Transverse colon (tissue), 4 donors: Measurements from ENCODE around the gene FAHD1. TPM values are rescaled to one million over a fixed set of nuclear protein-coding genes. Genes with fewer than 3 reads are reported as not detected.
A peak's percentile ranks its signal among the peaks of the same experiment; 100 is the strongest.

Experiments used
- DNase-seq: peaks from one replicate; pipeline ENCODE4 v3.0.0-alpha.2; 2019
- H3K27ac ChIP-seq, 4 donors: fragments of 200-600 bp; sonication (generic); 2 replicates each; pipeline ENCODE4 v1.5.1; 2016 to 2018; ENCODE audit warnings: inconsistent platforms in 4 of 4
- H3K27me3 ChIP-seq: fragments of 200-600 bp; sonication (generic); 2 replicates; pipeline ENCODE4 v1.5.1; 2017; ENCODE audit warnings: inconsistent platforms
- H3K36me3 ChIP-seq, 4 donors: fragments of 200-600 bp; sonication (generic); 2 replicates each; pipeline ENCODE4 v1.5.1; 2017 to 2019; ENCODE audit warnings: inconsistent platforms in 4 of 4
- H3K4me1 ChIP-seq, 4 donors: fragments of 200-600 bp; sonication (generic); 2 replicates each; pipeline ENCODE4 v1.5.1; 2017 to 2020; ENCODE audit warnings: inconsistent platforms in 4 of 4
- H3K4me3 ChIP-seq, 4 donors: fragments of 200-600 bp; sonication (generic); 1 replicate in 1 of 4; 2 replicates in 3 of 4; pipeline versions ENCODE4 v1.5.1 to v1.6.1; 2017 to 2019; ENCODE audit warnings: inconsistent platforms in 4 of 4
- H3K9me3 ChIP-seq, 2 donors: fragments of 200-600 bp; sonication (generic); 2 replicates each; pipeline ENCODE4 v1.5.1; 2017 to 2019; ENCODE audit warnings: inconsistent platforms in 2 of 2
- EP300 ChIP-seq: sonication (generic); formaldehyde crosslinking; IDR thresholded peaks from one replicate; pipeline ENCODE4 v1.6.1; 2017; ENCODE audit warnings: antibody characterized with exemption, low read depth
- POLR2A ChIP-seq: fragments of 450-650 bp; IDR thresholded peaks from one replicate; pipeline ENCODE4 v1.6.1; 2016; ENCODE audit warnings: antibody characterized with exemption, mild to moderate bottlenecking, moderate library complexity
- POLR2AphosphoS5 ChIP-seq, 3 donors: sonication (generic); formaldehyde crosslinking; IDR thresholded peaks; one replicate each; pipeline ENCODE4 v1.6.1; 2016; ENCODE audit warnings: antibody characterized with exemption in 3 of 3
- WGBS, 2 donors: methylation state at CpG; one replicate each; pipeline ENCODE4 v1.1.5; 2018; ENCODE audit warnings: low coverage in 1 of 2; 5-methylcytosine and 5-hydroxymethylcytosine counted together
- in situ Hi-C, 4 donors: fragments of 200-750 bp; cut with MboI; loops; one replicate each; pipeline versions ENCODE4 v1.15.0 to v1.15.1; 2017; ENCODE audit warnings: low sequenced_read_pairs in 3 of 4, low pct_ligation_motif_present in 1 of 4, low pct_unique_long_range_greater_than_20kb in 1 of 4
- intact Hi-C: fragments of 100-400 bp; cut with DNase I; formaldehyde crosslinking; loops from one replicate; pipeline ENCODE4 v1.15.1; 2023; ENCODE audit warnings: low total_unique reads
- total RNA-seq, 4 donors: library from RNA; depleted of rRNA; stranded (reverse); fragments of >200 nt; gene quantifications; one replicate each; pipeline ENCODE4 v1.1.0, GENCODE V29; 2016
- TF ChIP-seq, protein P1 (sequence below), 5 experiments: fragments of 200-600 bp in 3 of 5; fragments of 450-650 bp in 2 of 5; sonication (generic) in 3 of 5; IDR thresholded peaks; 1 replicate in 2 of 5; 2 replicates in 3 of 5; pipeline ENCODE4 v1.5.1; 2016 to 2017; ENCODE audit warnings: antibody characterized with exemption in 5 of 5, inconsistent platforms in 3 of 5, mild to moderate bottlenecking in 2 of 5, moderate library complexity in 1 of 5

The FAHD1 gene
- total RNA-seq, 4 donors from 2014 or later: 88.0 to 149 (median 104) TPM

DNA sequence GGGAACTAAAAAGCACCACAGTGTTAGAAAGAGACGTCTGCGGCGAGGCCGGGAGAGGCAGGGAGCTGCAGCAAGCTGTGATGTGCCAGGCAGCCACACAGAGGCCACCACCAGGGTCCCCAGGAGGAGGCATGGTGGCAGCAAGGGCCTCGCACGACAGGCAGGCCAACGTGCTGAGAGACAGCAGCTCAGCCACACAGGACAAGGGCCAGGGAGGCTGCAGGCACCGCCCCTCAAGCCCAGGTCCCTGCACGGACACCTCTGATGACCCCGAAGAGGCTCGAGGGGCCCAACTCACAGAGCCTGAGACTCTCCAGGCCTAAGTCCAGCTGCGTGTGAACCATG, 6.1 kb upstream of the FAHD1 start:
- Histone ChIP-seq H3K4me1 (peaks cover 9 to 15% (median 13%) of the 10 kb centered on the region in 4 donors), H3K9me3 (no peaks in the 10 kb centered on the region), H3K27me3 (no peaks in the 10 kb centered on the region), H3K4me3 (no peak overlapping the region), H3K36me3 (peaks cover 0 to 35% (median 3%) of the 10 kb centered on the region in 4 donors), H3K27ac (no peak overlapping the region)
- TF ChIP-seq EP300 (no peak), POLR2A (no peak), POLR2AphosphoS5 (IDR thresholded peaks at IDR 0.05) (no peak)
- TF ChIP-seq, protein P1, sequence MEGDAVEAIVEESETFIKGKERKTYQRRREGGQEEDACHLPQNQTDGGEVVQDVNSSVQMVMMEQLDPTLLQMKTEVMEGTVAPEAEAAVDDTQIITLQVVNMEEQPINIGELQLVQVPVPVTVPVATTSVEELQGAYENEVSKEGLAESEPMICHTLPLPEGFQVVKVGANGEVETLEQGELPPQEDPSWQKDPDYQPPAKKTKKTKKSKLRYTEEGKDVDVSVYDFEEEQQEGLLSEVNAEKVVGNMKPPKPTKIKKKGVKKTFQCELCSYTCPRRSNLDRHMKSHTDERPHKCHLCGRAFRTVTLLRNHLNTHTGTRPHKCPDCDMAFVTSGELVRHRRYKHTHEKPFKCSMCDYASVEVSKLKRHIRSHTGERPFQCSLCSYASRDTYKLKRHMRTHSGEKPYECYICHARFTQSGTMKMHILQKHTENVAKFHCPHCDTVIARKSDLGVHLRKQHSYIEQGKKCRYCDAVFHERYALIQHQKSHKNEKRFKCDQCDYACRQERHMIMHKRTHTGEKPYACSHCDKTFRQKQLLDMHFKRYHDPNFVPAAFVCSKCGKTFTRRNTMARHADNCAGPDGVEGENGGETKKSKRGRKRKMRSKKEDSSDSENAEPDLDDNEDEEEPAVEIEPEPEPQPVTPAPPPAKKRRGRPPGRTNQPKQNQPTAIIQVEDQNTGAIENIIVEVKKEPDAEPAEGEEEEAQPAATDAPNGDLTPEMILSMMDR (IDR thresholded peaks at IDR 0.05): no peak
- DNase-seq: no peak
- intact Hi-C loops (no loop called here), in situ Hi-C loops (no loop called here)
- WGBS, 2 donors: 91% methylated on average over 12 of the region's 12 CpGs; no CpG with 5 or more reads in 1 of the 2 donors

DNA sequence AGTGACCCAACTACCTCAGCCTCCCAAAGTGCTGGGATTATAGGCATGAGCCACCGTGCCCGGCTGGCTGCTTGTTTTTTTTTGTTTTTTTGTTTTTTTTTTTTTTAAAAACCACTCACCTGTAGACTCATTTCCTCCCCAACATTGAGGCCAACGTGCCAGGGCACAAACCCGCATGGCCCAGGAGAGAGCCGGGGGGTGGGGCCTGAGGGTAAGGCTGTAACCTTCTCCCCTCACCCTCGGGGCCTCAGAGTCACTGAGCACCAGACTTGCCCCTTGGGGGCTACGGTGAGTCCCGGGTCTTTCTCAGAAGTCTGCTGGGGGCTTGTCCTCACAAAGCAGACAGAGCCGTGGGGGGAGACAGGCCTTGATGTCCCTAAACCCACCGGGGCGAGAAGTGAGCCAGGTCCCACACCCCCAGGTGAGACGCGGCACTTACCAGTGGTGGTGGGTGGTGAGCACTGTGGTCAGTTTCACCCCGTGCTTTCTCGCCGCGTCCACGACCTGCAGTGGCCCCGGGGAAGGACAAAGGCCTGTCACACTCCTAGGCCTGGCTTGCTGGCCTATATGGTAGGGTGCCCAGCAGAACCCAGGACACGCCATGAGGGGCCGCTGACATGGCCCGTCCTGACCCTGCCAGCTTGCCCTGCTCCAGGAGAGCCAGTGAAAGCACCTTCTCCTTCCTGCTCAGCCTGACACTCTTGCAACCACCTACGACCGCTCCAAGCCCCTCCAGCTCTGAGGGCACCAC, 5.0 kb upstream of the FAHD1 start:
- TF ChIP-seq POLR2A (no peak), POLR2AphosphoS5 (IDR thresholded peaks at IDR 0.05) (no peak)
- Histone ChIP-seq H3K27ac (no peak overlapping the region), H3K4me3 (no peak overlapping the region), H3K9me3 (no peaks in the 10 kb centered on the region), H3K4me1 (peaks cover 9 to 15% (median 13%) of the 10 kb centered on the region in 4 donors), H3K36me3 (peaks cover 0 to 26% (median 3%) of the 10 kb centered on the region in 4 donors), H3K27me3 (no peaks in the 10 kb centered on the region)
- WGBS, 2 donors: 90% methylated on average over 14 of the region's 24 CpGs; no CpG with 5 or more reads in 1 of the 2 donors
- DNase-seq: no peak
- intact Hi-C loops (no loop called here), in situ Hi-C loops (no loop called here)

DNA sequence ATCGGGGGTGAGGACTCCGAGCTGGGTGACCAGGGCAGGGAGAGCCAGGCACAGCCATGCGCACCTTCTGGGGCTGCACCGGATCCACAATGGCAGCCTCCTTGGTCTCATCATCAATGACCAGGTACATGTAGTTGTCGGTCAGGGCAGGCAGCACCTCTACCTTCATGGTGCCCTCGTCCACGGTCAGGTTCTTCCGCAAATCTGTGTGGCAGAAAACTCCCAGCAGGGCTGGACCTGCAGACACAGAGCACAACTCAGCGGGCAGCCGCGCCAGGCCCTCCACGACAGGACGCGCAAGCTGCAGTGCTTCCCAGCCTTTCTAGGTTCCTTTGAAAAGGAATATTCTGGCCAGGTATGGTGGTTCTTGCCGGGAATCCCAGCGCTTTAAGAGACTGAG, 4.2 kb upstream of the FAHD1 start:
- intact Hi-C loops: no loop called here
- DNase-seq: no peak
- no peaks in the 10 kb centered on the region for H3K9me3 ChIP-seq
- 97% methylated on average over 16 of the region's 16 CpGs; no CpG with 5 or more reads in 1 of the 2 donors for WGBS, 2 donors
- peaks cover 0 to 25% (median 3%) of the 10 kb centered on the region in 4 donors for H3K36me3 ChIP-seq
- H3K27me3 ChIP-seq: no peaks in the 10 kb centered on the region
- H3K27ac ChIP-seq: no peak overlapping the region
- no peak overlapping the region for H3K4me3 ChIP-seq
- H3K4me1 ChIP-seq: peaks cover 11 to 17% (median 15%) of the 10 kb centered on the region in 4 donors
- in situ Hi-C loops: no loop called here
- TF ChIP-seq, protein P1 (IDR thresholded peaks at IDR 0.05): no peak
- no peak for TF ChIP-seq EP300

- WGBS, 2 donors: 71 to 100% methylated on average over 2 to 9 of the region's 9 CpGs
- no peaks in the 10 kb centered on the region for H3K9me3 ChIP-seq
- no peak overlapping the region for H3K27ac ChIP-seq
- intact Hi-C loops: no loop called here
- H3K4me3 ChIP-seq: no peak overlapping the region
- H3K4me1 ChIP-seq: peaks cover 21 to 25% (median 23%) of the 10 kb centered on the region in 4 donors
- no peak for TF ChIP-seq EP300
- TF ChIP-seq POLR2A: no peak
- no peak for TF ChIP-seq POLR2AphosphoS5 (IDR thresholded peaks at IDR 0.05)
- H3K27me3 ChIP-seq: no peaks in the 10 kb centered on the region
- in situ Hi-C loops: no loop called here
- peaks cover 0 to 21% (median 3%) of the 10 kb centered on the region in 4 donors for H3K36me3 ChIP-seq
- DNase-seq: no peak
Measured at GRCh38 chr16:1823821-1824220, 3.2 kb upstream of the FAHD1 start.

- Histone ChIP-seq H3K36me3 (peaks cover 0 to 16% (median 0%) of the 10 kb centered on the region in 4 donors), H3K27ac (peak overlapping the region; percentile 80 to 97 (median 94)), H3K9me3 (no peaks in the 10 kb centered on the region), H3K4me3 (peak overlapping the region; percentile 56 to 74 (median 62)), H3K27me3 (no peaks in the 10 kb centered on the region), H3K4me1 (peaks cover 24 to 41% (median 34%) of the 10 kb centered on the region in 4 donors)
- TF ChIP-seq, protein P1 (IDR thresholded peaks at IDR 0.05): no peak
- no peak for TF ChIP-seq POLR2AphosphoS5 (IDR thresholded peaks at IDR 0.05)
- TF ChIP-seq EP300: no peak
- no peak for DNase-seq
- 50 to 60% methylated on average over 2 to 15 of the region's 15 CpGs for WGBS, 2 donors
- intact Hi-C loops: no loop called here
- in situ Hi-C loops: no loop called here
Measured at GRCh38 chr16:1825381-1825863, 1.6 kb upstream of the FAHD1 start.
